ENCODE data around the gene WDR54. TPM values are rescaled to one million over a fixed set of nuclear protein-coding genes. Genes with fewer than 3 reads are reported as not detected.

Gene WDR54
- total RNA-seq, 1 experiment from 2014 or later: 27.7 TPM

- in situ Hi-C loops (cut with HindIII; ENCODE audit: low pct_unique_long_range_greater_than_20kb, low sequenced_read_pairs): no loop called here
- TF ChIP-seq POLR2AphosphoS5 (IDR thresholded peaks at IDR 0.05; ENCODE audit: low read depth, low read length) (no peak), TCF7L2 (IDR thresholded peaks at IDR 0.05; ENCODE audit: low read depth, low read length) (no peak), SIN3A (IDR thresholded peaks at IDR 0.05; ENCODE audit: borderline replicate concordance, insufficient read depth, low read depth, low read length) (no peak)
- ATAC-seq (peak; percentile 58), DNase-seq (ENCODE audit: low read depth, low spot score) (no peak)
- no peaks in the 10 kb centered on the region for H3K4me1 ChIP-seq (ENCODE audit: control insufficient read depth, insufficient read depth, low read length)
- no peak overlapping the region for H3K4me3 ChIP-seq (ENCODE audit: low read depth in 2 of 2, low read length in 2 of 2)
- intact Hi-C loops (cut with micrococcal nuclease; ENCODE audit: unreplicated experiment): no loop called here
- H3K36me3 ChIP-seq (ENCODE audit: control insufficient read depth, insufficient read depth, low read length): no peaks in the 10 kb centered on the region
- H3K27ac ChIP-seq (ENCODE audit: low read length): no peak overlapping the region
- no peaks in the 10 kb centered on the region for H3K9me3 ChIP-seq (ENCODE audit: control insufficient read depth, insufficient read depth, low read depth, low read length)
- ChIA-PET CTCF (no interaction called here), POLR2A (no interaction called here)
- H3K27me3 ChIP-seq (ENCODE audit: control insufficient read depth, insufficient read depth, low read length): no peaks in the 10 kb centered on the region
- no TSS peak for BruUV-seq (replicated peaks)
These were observed 15.5 kb upstream of the WDR54 start for GRCh38 chr2:74406035-74406434.

DNA sequence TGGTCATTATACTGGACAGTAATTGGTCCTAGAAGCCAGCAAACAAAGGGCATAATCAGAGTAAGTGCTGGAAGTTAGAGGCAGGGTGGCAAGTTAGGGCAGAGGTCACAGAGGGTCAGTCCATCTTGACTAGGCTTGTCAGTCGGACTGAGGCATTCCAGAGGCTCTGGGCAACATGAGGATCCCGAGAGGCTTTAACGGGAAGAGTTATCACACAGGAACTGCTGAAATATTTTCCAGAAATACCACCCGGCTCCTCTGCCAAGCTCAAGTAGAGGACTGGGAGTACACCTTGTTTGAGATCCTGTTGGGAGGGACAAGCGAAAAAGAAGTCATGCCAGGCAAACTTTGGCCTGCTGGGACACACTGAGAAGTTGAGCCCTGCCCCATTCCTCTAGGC is 13.8 kb upstream of the WDR54 start:
- Histone ChIP-seq H3K4me1 (ENCODE audit: control insufficient read depth, insufficient read depth, low read length) (no peaks in the 10 kb centered on the region), H3K27me3 (ENCODE audit: control insufficient read depth, insufficient read depth, low read length) (no peaks in the 10 kb centered on the region), H3K9me3 (ENCODE audit: control insufficient read depth, insufficient read depth, low read depth, low read length) (no peaks in the 10 kb centered on the region), H3K27ac (ENCODE audit: low read length) (no peak overlapping the region), H3K36me3 (ENCODE audit: control insufficient read depth, insufficient read depth, low read length) (no peaks in the 10 kb centered on the region), H3K4me3 (ENCODE audit: low read depth in 2 of 2, low read length in 2 of 2) (no peak overlapping the region)
- DNase-seq (ENCODE audit: low read depth, low spot score): no peak
- POLR2A ChIA-PET: no interaction called here
- BruUV-seq (replicated peaks): no TSS peak
- ATAC-seq: 0 out of 2 replicates have a peak, but pooled peaks have one; percentile 14
- no peak for TF ChIP-seq CTCF (IDR thresholded peaks at IDR 0.05)
- TF ChIP-seq SIN3A (IDR thresholded peaks at IDR 0.05; ENCODE audit: borderline replicate concordance, insufficient read depth, low read depth, low read length): no peak
- TF ChIP-seq REST (IDR thresholded peaks at IDR 0.05; ENCODE audit: insufficient read depth in 1 of 2, low read depth in 2 of 2, low read length in 1 of 2): no peak
- no peak for TF ChIP-seq TCF7L2 (IDR thresholded peaks at IDR 0.05; ENCODE audit: low read depth, low read length)
- no peak for TF ChIP-seq POLR2AphosphoS5 (IDR thresholded peaks at IDR 0.05; ENCODE audit: low read depth, low read length)
- CTCF ChIA-PET: no interaction called here
- in situ Hi-C loops (cut with HindIII; ENCODE audit: low pct_unique_long_range_greater_than_20kb, low sequenced_read_pairs): no loop called here
- intact Hi-C loops (cut with micrococcal nuclease; ENCODE audit: unreplicated experiment): no loop called here

GRCh38 chr2:74413001-74413698 is 8.4 kb upstream of the WDR54 start:
- Histone ChIP-seq H3K9me3 (ENCODE audit: control insufficient read depth, insufficient read depth, low read depth, low read length) (no peaks in the 10 kb centered on the region), H3K36me3 (ENCODE audit: control insufficient read depth, insufficient read depth, low read length) (no peaks in the 10 kb centered on the region), H3K27me3 (ENCODE audit: control insufficient read depth, insufficient read depth, low read length) (no peaks in the 10 kb centered on the region), H3K4me1 (ENCODE audit: control insufficient read depth, insufficient read depth, low read length) (no peaks in the 10 kb centered on the region), H3K27ac (ENCODE audit: low read length) (no peak overlapping the region), H3K4me3 (ENCODE audit: low read depth in 2 of 2, low read length in 2 of 2) (no peak overlapping the region)
- DNase-seq (ENCODE audit: low read depth, low spot score) (no peak), ATAC-seq (no peak)
- TF ChIP-seq TCF7L2 (IDR thresholded peaks at IDR 0.05; ENCODE audit: low read depth, low read length) (no peak), CTCF (IDR thresholded peaks at IDR 0.05) (no peak), REST (IDR thresholded peaks at IDR 0.05; ENCODE audit: insufficient read depth in 1 of 2, low read depth in 2 of 2, low read length in 1 of 2) (no peak), SIN3A (IDR thresholded peaks at IDR 0.05; ENCODE audit: borderline replicate concordance, insufficient read depth, low read depth, low read length) (no peak), POLR2AphosphoS5 (IDR thresholded peaks at IDR 0.05; ENCODE audit: low read depth, low read length) (no peak)
- ChIA-PET POLR2A (no interaction called here), CTCF (no interaction called here)
- BruUV-seq (replicated peaks): no TSS peak
- in situ Hi-C loops (cut with HindIII; ENCODE audit: low pct_unique_long_range_greater_than_20kb, low sequenced_read_pairs): no loop called here
- intact Hi-C loops (cut with micrococcal nuclease; ENCODE audit: unreplicated experiment): no loop called here
